ENCODE results near the gene SV2B. TPM values are rescaled to one million over a fixed set of nuclear protein-coding genes. Genes with fewer than 3 reads are reported as not detected.

The SV2B gene
- total RNA-seq, 1 experiment from 2014 or later: 0.44 TPM

GRCh38 chr15:91108421-91108820 lies 8.4 kb downstream of the SV2B start:
- no peaks in the 10 kb centered on the region for H3K9me3 Mint-ChIP-seq (ENCODE audit: unreplicated experiment)
- H3K27me3 Mint-ChIP-seq (ENCODE audit: insufficient read depth, unreplicated experiment): peaks cover 38% of the 10 kb centered on the region
- H3K4me1 Mint-ChIP-seq (ENCODE audit: insufficient read depth, unreplicated experiment): no peaks in the 10 kb centered on the region
- POLR2A ChIA-PET: no interaction called here
- BruUV-seq (replicated peaks): no TSS peak
- intact Hi-C loops (cut with micrococcal nuclease): no loop called here
- TF ChIP-seq CTCF (IDR thresholded peaks at IDR 0.05; ENCODE audit: unreplicated experiment): no peak
- CTCF ChIA-PET: interaction anchor here (0.7 kb wide), 1 partner anchor 75 kb away, joined by 3 read pairs; no protein-coding TSS in a partner anchor
- H3K4me3 Mint-ChIP-seq (ENCODE audit: unreplicated experiment): no peak overlapping the region
- H3K27ac Mint-ChIP-seq (ENCODE audit: low read depth, unreplicated experiment): no peak overlapping the region
- no peak for DNase-seq (ENCODE audit: unreplicated experiment)
- H3K36me3 Mint-ChIP-seq (ENCODE audit: insufficient read depth, unreplicated experiment): no peaks in the 10 kb centered on the region

DNA sequence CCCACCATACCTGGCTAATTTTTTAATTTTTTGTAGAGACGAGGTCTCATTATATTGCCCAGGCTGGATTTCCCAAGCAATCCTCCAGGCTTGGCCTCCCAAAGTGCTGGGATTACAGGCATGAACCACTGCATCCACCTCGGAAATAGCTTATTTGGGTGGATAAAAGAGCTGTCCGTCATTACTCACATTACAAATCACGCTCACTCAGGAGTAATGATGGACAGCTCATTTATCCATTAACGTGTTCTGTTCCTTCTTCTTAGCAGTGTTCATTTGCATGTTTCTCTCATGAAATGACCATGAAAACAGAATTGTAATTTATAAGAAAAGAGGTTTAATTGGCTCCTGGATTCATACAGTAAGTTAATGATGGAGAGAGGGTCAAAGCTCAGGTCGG lies 9.8 kb downstream of the SV2B start:
- Mint-ChIP-seq H3K27ac (ENCODE audit: low read depth, unreplicated experiment) (no peak overlapping the region), H3K27me3 (ENCODE audit: insufficient read depth, unreplicated experiment) (peaks cover 30% of the 10 kb centered on the region), H3K9me3 (ENCODE audit: unreplicated experiment) (no peaks in the 10 kb centered on the region), H3K4me1 (ENCODE audit: insufficient read depth, unreplicated experiment) (no peaks in the 10 kb centered on the region), H3K4me3 (ENCODE audit: unreplicated experiment) (no peak overlapping the region), H3K36me3 (ENCODE audit: insufficient read depth, unreplicated experiment) (no peaks in the 10 kb centered on the region)
- POLR2A ChIA-PET: no interaction called here
- intact Hi-C loops (cut with micrococcal nuclease): no loop called here
- DNase-seq (ENCODE audit: unreplicated experiment): no peak
- CTCF ChIA-PET: interaction anchor here (0.6 to 0.9 kb wide), 3 partner anchors 32 to 283 kb away, joined by 3 to 4 read pairs (median 3); no protein-coding TSS in a partner anchor
- BruUV-seq (replicated peaks): no TSS peak
- no peak for TF ChIP-seq CTCF (IDR thresholded peaks at IDR 0.05; ENCODE audit: unreplicated experiment)

DNA sequence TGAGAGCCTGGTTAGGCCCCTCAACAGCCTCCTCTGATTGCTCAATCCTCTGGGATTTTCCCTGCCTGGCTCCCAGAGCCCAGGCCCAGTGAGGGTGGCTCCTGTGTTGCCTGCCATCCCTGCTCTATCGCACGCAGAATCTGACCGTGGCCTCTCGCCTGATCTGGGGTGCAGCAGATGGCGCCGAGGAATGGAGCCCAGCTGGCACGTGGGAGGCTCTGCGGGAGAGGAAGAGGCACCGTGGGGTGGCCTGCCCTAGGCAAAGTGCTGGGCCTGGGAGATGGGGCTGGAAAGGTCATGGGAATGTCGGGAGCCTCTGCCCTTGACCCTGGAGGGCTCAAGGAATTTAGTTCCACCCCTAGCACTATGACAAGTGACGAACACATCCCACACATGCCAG lies 10.3 kb downstream of the SV2B start:
- ChIA-PET POLR2A (no interaction called here), CTCF (interaction anchor here (0.7 kb wide), 1 partner anchor 11 kb away, joined by 3 read pairs; no protein-coding TSS in a partner anchor)
- no TSS peak for BruUV-seq (replicated peaks)
- Mint-ChIP-seq H3K36me3 (ENCODE audit: insufficient read depth, unreplicated experiment) (no peaks in the 10 kb centered on the region), H3K27ac (ENCODE audit: low read depth, unreplicated experiment) (no peak overlapping the region), H3K27me3 (ENCODE audit: insufficient read depth, unreplicated experiment) (peaks cover 29% of the 10 kb centered on the region), H3K4me3 (ENCODE audit: unreplicated experiment) (no peak overlapping the region), H3K9me3 (ENCODE audit: unreplicated experiment) (no peaks in the 10 kb centered on the region), H3K4me1 (ENCODE audit: insufficient read depth, unreplicated experiment) (no peaks in the 10 kb centered on the region)
- TF ChIP-seq CTCF (IDR thresholded peaks at IDR 0.05; ENCODE audit: unreplicated experiment): no peak
- intact Hi-C loops (cut with micrococcal nuclease): no loop called here
- no peak for DNase-seq (ENCODE audit: unreplicated experiment)

- H3K36me3 Mint-ChIP-seq (ENCODE audit: insufficient read depth, unreplicated experiment): no peaks in the 10 kb centered on the region
- no peak overlapping the region for H3K4me3 Mint-ChIP-seq (ENCODE audit: unreplicated experiment)
- DNase-seq (ENCODE audit: unreplicated experiment): no peak
- intact Hi-C loops (cut with micrococcal nuclease): no loop called here
- peaks cover 9% of the 10 kb centered on the region for H3K27me3 Mint-ChIP-seq (ENCODE audit: insufficient read depth, unreplicated experiment)
- TF ChIP-seq CTCF (IDR thresholded peaks at IDR 0.05; ENCODE audit: unreplicated experiment): no peak
- H3K9me3 Mint-ChIP-seq (ENCODE audit: unreplicated experiment): no peaks in the 10 kb centered on the region
- no TSS peak for BruUV-seq (replicated peaks)
- no peak overlapping the region for H3K27ac Mint-ChIP-seq (ENCODE audit: low read depth, unreplicated experiment)
- ChIA-PET CTCF (no interaction called here), POLR2A (no interaction called here)
- H3K4me1 Mint-ChIP-seq (ENCODE audit: insufficient read depth, unreplicated experiment): no peaks in the 10 kb centered on the region
Measured at GRCh38 chr15:91113030-91113429, 13.0 kb downstream of the SV2B start.

Data from MCF 10A (cell line).